Ishikawa (cell line): ENCODE results near the gene BFAR.

Source experiments
- CEBPB ChIP-seq: IDR thresholded peaks from 2 replicates; pipeline ENCODE4 v1.6.1; 2012
- EGR1 ChIP-seq: IDR thresholded peaks from 2 replicates; pipeline ENCODE4 v1.6.1; 2012
- EP300 ChIP-seq: IDR thresholded peaks from 2 replicates; pipeline ENCODE4 v1.6.1; 2012; ENCODE audit warnings: borderline replicate concordance
- FOXM1 ChIP-seq: IDR thresholded peaks from 2 replicates; pipeline ENCODE4 v1.6.1; 2012; ENCODE audit warnings: low read depth, borderline replicate concordance
- MAX ChIP-seq: IDR thresholded peaks from 2 replicates; pipeline ENCODE4 v1.6.1; 2012
- NFIC ChIP-seq: IDR thresholded peaks from 2 replicates; pipeline ENCODE4 v1.6.1; 2012
- RAD21 ChIP-seq: IDR thresholded peaks from 2 replicates; pipeline ENCODE4 v1.6.1; 2012; ENCODE audit warnings: low read depth
- REST ChIP-seq: IDR thresholded peaks from 2 replicates; pipeline ENCODE4 v1.6.1; 2012; ENCODE audit warnings: low read depth, mild to moderate bottlenecking
- TAF1 ChIP-seq: IDR thresholded peaks from 2 replicates; pipeline ENCODE4 v1.6.1; 2012; ENCODE audit warnings: low read depth, mild to moderate bottlenecking
- TCF12 ChIP-seq: IDR thresholded peaks from 2 replicates; pipeline ENCODE4 v1.6.1; 2012; ENCODE audit warnings: low read depth
- TEAD4 ChIP-seq: IDR thresholded peaks from 2 replicates; pipeline ENCODE4 v1.6.1; 2012
- USF1 ChIP-seq: IDR thresholded peaks from 2 replicates; pipeline ENCODE4 v1.6.1; 2012
- YY1 ChIP-seq: IDR thresholded peaks from 2 replicates; pipeline ENCODE4 v1.6.1; 2012; ENCODE audit warnings: low read depth
- ZBTB7A ChIP-seq: IDR thresholded peaks from 2 replicates; pipeline ENCODE4 v1.6.1; 2012; ENCODE audit warnings: low read depth

GRCh38 chr16:14632693-14633569 lies at the start of gene BFAR:
- no peak for TF ChIP-seq RAD21
- no peak; the same call in 1 of the 2 replicates for TF ChIP-seq EP300
- TF ChIP-seq ZBTB7A = no peak
- TF ChIP-seq EGR1 = no peak
- TF ChIP-seq MAX = peak; percentile 65
- no peak for TF ChIP-seq FOXM1
- no peak for TF ChIP-seq REST
- TF ChIP-seq NFIC = no peak
- 0 out of 2 replicates have a peak, but pooled peaks have one; percentile 1 for TF ChIP-seq TCF12
- TF ChIP-seq YY1 = peak; percentile 54; the same call in 1 of the 2 replicates
- TF ChIP-seq CEBPB = no peak
- no peak for TF ChIP-seq TEAD4
- TF ChIP-seq USF1 = peak; percentile 72; the same call in 1 of the 2 replicates
- TF ChIP-seq TAF1 = peak; percentile 91
